HG03045 (cell line): Measurements from ENCODE around the gene STX18.
"Not testable (repeated sequence)": the region's sequence is repeated elsewhere in the genome, so short reads cannot be mapped to it uniquely, and the experiment has no call there.

Experiments used
- ATAC-seq: cut with Tn5 transposase; IDR thresholded peaks from one replicate; pipeline ENCODE4 v1.9.1; 2021; ENCODE audit warnings: mild to moderate bottlenecking, moderate library complexity; ENCODE audit not compliant: unreplicated experiment

STX18 gene

GRCh38 chr4:4512282-4512681 lies 29.6 kb downstream of the STX18 start:
- ATAC-seq = no peak

- ATAC-seq = not testable (repeated sequence)
Measured at GRCh38 chr4:4510641-4511040, 31.2 kb downstream of the STX18 start.

- no peak for ATAC-seq
Measured at GRCh38 chr4:4509521-4509920, 32.3 kb downstream of the STX18 start.

GRCh38 chr4:4507923-4508322 lies 33.9 kb downstream of the STX18 start:
- no peak for ATAC-seq

GRCh38 chr4:4507403-4507802 lies 34.4 kb downstream of the STX18 start:
- no peak for ATAC-seq

GRCh38 chr4:4506961-4507360 lies 34.9 kb downstream of the STX18 start:
- no peak for ATAC-seq

- not testable (repeated sequence) for ATAC-seq
Measured at GRCh38 chr4:4505211-4505610, 36.6 kb downstream of the STX18 start.

GRCh38 chr4:4504783-4505182 lies 37.1 kb downstream of the STX18 start:
- no peak for ATAC-seq

GRCh38 chr4:4502694-4503311 lies 39.0 kb downstream of the STX18 start:
- ATAC-seq = no peak

GRCh38 chr4:4501679-4502078 lies 40.2 kb downstream of the STX18 start:
- no peak for ATAC-seq

GRCh38 chr4:4499438-4500123 lies 42.3 kb downstream of the STX18 start:
- ATAC-seq = no peak

GRCh38 chr4:4496592-4497372 lies 45.1 kb downstream of the STX18 start:
- ATAC-seq = no peak

GRCh38 chr4:4494882-4495281 lies 47.0 kb downstream of the STX18 start:
- no peak for ATAC-seq

- no peak for ATAC-seq
Measured at GRCh38 chr4:4492161-4492847, 49.5 kb downstream of the STX18 start.

GRCh38 chr4:4491396-4491893 lies 50.4 kb downstream of the STX18 start:
- no peak for ATAC-seq

- no peak for ATAC-seq
Measured at GRCh38 chr4:4490816-4491215, 51.0 kb downstream of the STX18 start.

- ATAC-seq = no peak
Measured at GRCh38 chr4:4490041-4490440, 51.8 kb downstream of the STX18 start.

GRCh38 chr4:4488405-4489404 lies 53.1 kb downstream of the STX18 start:
- peak; percentile 69 for ATAC-seq

- ATAC-seq = no peak
Measured at GRCh38 chr4:4486969-4487368, 54.9 kb downstream of the STX18 start.

GRCh38 chr4:4485806-4486205 lies 56.0 kb downstream of the STX18 start:
- ATAC-seq = no peak
